Heart left ventricle (tissue), 13 donors: ENCODE data around the gene NSUN4.

Source experiments
- POLR2A ChIP-seq, 2 donors: fragments of 450-650 bp; IDR thresholded peaks; one replicate each; pipeline ENCODE4 v1.6.1; 2017; ENCODE audit warnings: antibody characterized with exemption in 2 of 2, mild to moderate bottlenecking in 2 of 2, moderate library complexity in 2 of 2
- TF ChIP-seq, protein P1 (sequence below), 12 donors: fragments of 200-600 bp; sonication (generic) in 4 of 12; IDR thresholded peaks; one replicate each; pipeline versions ENCODE4 v1.5.0 to v1.8.0; 2018 to 2022; ENCODE audit warnings: antibody characterized with exemption in 12 of 12, mild to moderate bottlenecking in 5 of 12
- donor health status: ischemic (EF 13 %, LVEDD 7.1; RV severe dilation, severe dysfunction).
- donor health status: DM: no; HTN: yes; CAD: no.
- donor health status: DM: no; HTN: no; CAD: no.
- donor health status: ischemic (EF 25% LVEDD 6.9; RV normal size, moderate dysfunction).
- donor health status: ischemic (EF 25% LVEDD 5.7; RV mildly dilated, moderate dysfunction).
- donor health status: ischemic (EF 35%, LVEDD 5.7; RV mildly dilated, moderate dysfunction).
- donor health status: nonischemic (EF 11% LVEDD 7.7; RV severe dilation, severe dysfunction).
- donor health status: DM: yes; HTN: yes; CAD: no.
- donor health status: PGD.
- donor health status: ischemic (EF 29% LVEDD 5.4; RV normal size, mild dysfunction).
- donor health status: nonischemic (EF 23%, LVEDD 6.1; RV moderate dilation, normal function).

DNA sequence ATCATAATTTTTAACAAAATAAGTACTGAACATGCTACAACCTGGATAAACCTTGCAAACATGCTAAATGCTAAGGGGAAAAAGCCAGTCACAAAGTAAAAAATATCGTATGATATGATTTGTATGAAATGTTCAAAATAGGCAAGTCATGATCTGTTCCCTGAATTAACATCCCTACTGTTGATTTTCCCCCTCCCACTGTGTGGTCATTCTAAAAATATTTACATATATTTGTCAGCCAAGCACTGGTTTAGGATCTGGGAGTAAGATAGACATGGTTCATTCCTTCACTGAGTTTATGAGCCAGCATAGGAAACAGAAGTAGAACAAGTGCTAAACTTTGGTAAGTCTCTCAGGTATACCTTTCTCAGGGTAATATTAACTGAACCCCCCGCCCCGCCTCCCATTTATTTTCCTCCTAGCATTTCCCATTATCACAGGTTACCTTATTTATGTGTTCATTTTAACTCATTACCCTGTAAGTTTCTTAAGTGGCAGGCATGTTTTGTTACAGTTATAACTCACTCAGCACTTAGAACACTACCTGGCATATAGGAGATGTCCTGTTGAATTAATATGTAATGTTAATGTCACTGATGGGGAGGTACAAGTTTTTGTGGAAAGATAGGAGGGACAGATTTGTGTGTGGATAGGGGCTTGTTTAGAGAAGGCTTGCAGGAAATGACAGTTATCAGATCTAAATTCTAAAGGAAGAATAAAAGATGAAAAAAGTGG, 24.8 kb upstream of the NSUN4 start:
- TF ChIP-seq, protein P1, sequence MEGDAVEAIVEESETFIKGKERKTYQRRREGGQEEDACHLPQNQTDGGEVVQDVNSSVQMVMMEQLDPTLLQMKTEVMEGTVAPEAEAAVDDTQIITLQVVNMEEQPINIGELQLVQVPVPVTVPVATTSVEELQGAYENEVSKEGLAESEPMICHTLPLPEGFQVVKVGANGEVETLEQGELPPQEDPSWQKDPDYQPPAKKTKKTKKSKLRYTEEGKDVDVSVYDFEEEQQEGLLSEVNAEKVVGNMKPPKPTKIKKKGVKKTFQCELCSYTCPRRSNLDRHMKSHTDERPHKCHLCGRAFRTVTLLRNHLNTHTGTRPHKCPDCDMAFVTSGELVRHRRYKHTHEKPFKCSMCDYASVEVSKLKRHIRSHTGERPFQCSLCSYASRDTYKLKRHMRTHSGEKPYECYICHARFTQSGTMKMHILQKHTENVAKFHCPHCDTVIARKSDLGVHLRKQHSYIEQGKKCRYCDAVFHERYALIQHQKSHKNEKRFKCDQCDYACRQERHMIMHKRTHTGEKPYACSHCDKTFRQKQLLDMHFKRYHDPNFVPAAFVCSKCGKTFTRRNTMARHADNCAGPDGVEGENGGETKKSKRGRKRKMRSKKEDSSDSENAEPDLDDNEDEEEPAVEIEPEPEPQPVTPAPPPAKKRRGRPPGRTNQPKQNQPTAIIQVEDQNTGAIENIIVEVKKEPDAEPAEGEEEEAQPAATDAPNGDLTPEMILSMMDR (IDR thresholded peaks at IDR 0.05): no peak
- TF ChIP-seq POLR2A (IDR thresholded peaks at IDR 0.05): no peak
